ENCODE results near the gene PDZRN3. TPM values are rescaled to one million over a fixed set of nuclear protein-coding genes. Genes with fewer than 3 reads are reported as not detected.

PDZRN3 gene
- total RNA-seq, 2 experiments from 2014 or later, result not detected

DNA sequence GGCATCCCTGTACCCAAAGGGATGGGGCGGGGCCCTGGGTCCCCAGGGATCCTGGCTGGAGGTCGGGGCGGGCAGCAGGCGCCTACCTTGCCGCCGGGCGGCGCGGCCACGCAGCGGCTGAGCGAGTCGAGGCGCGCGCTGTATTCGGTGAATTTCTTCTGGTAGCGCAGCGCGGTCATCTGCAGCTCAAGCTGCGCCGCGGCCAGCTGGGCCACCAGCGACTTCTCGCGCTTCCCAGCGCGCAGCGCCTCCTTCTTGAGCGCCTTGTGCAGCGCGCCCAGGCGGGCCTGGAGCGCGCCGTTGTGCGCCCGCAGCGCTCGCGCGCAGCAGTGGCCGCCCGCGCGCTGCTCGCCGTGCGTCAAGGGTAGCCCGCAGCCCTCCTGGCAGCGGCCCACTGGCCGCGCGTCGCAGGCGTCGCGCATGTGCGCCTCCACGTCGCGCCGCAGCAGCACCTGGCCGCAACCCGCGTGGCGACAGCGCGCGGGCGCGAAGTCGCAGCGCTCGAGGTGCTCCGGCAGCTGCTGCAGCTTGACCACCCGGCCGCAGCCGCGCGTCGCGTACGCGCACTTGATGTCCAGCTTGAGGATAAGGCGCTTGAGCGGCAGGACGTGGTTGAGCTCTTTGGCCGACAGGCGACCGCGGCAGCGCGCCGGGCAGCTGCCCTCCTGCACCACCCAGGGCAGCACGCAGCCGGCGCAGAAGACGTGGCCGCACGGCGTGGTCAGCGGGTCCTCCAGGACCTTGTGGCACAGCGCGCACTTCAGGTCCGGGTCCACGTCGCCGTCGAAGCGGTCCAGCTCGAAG lies 522 bp downstream of the PDZRN3 start:
- ChIA-PET CTCF (no interaction called here), POLR2A (no interaction called here)

DNA sequence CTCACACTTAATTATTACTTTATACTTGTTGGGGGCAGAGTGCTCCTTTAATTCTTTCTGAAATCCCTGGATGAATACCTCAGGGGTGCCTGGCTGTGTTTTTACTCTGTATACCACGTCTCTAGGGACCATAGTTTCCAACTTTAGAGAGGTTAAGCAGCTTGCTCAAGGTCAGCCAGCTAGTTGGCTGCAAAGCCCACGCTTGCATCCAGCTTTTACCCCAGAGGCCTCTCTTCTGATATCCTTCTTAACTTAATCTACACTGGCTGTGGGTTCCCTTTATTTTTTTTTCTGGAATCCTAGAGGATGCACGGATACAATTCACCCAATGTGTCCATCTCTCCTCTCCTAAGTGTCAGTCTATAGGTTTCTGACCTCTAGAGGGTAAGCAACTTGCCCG lies 1.4 kb downstream of the PDZRN3 start:
- ChIA-PET CTCF (no interaction called here), POLR2A (no interaction called here)

DNA sequence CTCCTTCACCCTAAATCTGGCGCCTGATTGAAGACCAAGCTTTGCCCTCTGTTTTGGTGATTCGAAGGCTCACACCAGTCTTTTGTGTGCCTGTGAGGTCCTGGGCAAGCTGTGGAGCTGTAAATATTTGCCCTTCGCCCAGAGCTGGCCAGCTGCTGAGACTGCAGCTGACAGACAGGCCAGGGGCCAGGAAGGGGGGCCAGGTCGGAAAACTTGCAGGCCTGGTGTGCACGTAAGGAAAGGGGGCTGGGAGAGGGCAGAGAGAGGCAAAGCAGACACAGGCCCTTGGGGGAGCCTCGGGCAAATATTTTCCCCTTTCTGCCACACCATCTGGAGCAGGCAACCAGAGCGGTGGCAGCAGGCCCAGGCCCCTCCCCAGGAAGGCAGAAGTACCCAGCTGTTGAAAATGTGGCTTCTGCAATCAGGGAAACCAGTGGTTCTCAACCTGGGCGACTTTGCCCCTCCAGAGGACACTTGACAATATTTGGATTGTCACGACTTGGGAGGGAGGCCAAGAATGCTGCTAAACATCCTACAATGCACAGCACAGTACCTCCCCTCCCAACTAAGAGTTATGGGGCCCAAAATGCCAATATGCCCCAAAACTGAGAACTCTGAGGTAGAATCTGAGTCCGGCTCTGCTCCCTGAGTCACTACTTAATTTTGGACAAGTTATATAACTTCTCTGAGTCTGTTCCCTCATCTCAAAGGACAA lies 2.5 kb downstream of the PDZRN3 start:
- ChIA-PET CTCF (no interaction called here), POLR2A (no interaction called here)

- CTCF ChIA-PET, result no interaction called here
- POLR2A ChIA-PET, result no interaction called here
Measured at GRCh38 chr3:73621388-73621787, 3.4 kb downstream of the PDZRN3 start.

GRCh38 chr3:73618461-73618860 lies 6.3 kb downstream of the PDZRN3 start:
- POLR2A ChIA-PET, result no interaction called here
- CTCF ChIA-PET, result interaction anchor here (1.1 kb wide), 1 partner anchor 11 kb away, joined by 3 read pairs; no protein-coding TSS in a partner anchor

DNA sequence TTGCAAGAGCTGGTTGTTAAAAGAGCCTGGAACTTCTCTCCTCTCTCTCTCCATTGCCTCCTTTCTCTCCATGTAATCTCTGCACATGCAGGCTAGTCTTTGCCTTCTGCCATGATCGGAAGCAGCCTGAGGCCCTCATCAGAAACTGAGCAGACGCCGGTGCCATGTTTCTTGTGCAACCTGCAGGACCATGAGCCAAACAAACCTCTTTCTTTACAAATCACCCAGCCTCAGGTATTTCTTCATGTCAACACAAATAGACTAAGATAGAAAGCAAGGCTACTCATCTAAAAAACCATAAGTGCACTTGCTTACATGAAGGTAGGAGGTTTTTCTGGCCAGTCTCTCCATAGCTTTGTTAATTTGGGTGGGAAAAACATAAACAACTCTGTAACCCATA lies 8.7 kb downstream of the PDZRN3 start:
- ChIA-PET POLR2A (no interaction called here), CTCF (no interaction called here)

DNA sequence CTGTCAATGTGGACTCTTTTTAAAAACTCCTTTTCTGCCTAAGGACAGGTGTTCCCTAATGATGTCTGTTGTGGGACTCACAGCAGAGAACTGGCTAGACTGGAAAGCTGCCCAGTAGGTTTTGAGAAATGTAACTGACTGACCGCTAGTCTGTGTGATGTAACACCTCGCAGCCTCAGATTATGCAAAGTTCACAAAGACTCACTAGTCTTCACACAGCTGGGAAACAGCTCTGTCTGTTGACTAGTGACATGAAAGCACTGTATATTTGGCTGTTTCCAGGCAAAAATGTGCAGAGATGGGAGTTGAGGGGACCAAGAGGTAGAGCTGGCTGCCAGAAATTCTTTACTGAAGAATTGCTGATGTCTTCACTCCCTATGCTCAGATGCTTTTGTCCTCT lies 10.3 kb downstream of the PDZRN3 start:
- CTCF ChIA-PET, result no interaction called here
- POLR2A ChIA-PET, result no interaction called here

GRCh38 chr3:73611176-73611575 lies 13.6 kb downstream of the PDZRN3 start:
- CTCF ChIA-PET, result no interaction called here
- POLR2A ChIA-PET, result no interaction called here

DNA sequence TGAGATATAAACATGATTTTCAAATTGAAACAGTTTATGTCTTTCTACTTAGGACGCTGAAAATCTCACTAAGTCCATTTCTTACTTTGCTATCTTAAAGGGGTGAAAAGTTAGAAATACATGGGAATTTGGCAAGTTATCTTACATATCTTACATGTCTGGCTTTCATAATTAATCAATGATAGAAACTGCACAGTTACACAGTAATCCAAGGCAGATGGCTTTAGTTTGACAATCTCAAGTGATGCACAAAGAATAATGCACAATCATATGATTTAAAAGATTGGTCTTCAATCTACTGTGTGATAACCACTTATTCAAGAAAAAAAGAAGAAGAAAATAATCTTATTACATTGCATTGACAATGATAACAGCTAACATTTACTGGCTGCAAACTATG lies 14.2 kb downstream of the PDZRN3 start:
- POLR2A ChIA-PET, result no interaction called here
- CTCF ChIA-PET, result no interaction called here

DNA sequence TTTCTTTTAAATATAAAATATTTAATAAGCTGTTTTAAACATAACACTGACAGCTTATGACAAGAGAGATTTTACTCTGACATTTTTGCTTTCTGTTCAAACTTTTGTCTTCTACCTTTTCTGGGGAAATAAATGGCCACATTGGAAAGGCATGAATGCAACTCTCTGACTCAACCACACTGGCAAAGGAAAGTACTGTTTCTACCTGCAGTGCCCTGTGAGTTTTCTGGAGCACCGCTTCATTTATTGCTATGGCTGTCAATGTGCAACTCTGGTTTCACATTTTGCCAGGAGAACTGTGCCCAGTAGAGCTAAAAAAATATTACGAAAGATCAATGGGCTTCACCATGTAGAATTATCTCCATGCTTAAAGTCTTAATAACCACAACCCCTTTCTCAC lies 15.1 kb downstream of the PDZRN3 start:
- CTCF ChIA-PET, result no interaction called here

GRCh38 chr3:73609315-73609641 lies 15.5 kb downstream of the PDZRN3 start:
- CTCF ChIA-PET, result no interaction called here
- POLR2A ChIA-PET, result no interaction called here

More for the DNA sequence above, 15.1 kb downstream of the PDZRN3 start:
- POLR2A ChIA-PET, result no interaction called here

GRCh38 chr3:73608456-73609314 lies 16.1 kb downstream of the PDZRN3 start:
- ChIA-PET POLR2A (no interaction called here), CTCF (no interaction called here)

- POLR2A ChIA-PET, result no interaction called here
Measured at GRCh38 chr3:73605861-73606260, 18.9 kb downstream of the PDZRN3 start.

DNA sequence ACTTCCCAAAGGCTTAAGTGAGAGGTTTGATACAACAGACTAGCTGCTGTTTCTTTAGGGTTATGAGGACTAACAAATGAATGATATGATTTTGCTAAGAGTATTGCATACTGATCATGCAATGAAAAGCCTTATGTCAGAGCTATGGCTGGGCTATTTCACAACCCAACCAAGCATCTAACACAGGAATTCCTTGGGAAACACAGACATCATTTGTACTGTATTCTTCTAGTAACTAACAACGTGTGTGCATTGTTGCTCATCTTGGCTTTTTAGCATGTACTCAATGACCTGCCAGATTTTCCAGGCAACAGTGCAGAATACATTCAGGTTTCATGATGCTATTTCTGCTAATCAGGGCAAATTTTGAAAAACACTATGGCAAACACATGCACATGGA lies 19.3 kb downstream of the PDZRN3 start:
- CTCF ChIA-PET, result no interaction called here
- POLR2A ChIA-PET, result no interaction called here

More at GRCh38 chr3:73605861-73606260, 18.9 kb downstream of the PDZRN3 start:
- CTCF ChIA-PET, result no interaction called here

DNA sequence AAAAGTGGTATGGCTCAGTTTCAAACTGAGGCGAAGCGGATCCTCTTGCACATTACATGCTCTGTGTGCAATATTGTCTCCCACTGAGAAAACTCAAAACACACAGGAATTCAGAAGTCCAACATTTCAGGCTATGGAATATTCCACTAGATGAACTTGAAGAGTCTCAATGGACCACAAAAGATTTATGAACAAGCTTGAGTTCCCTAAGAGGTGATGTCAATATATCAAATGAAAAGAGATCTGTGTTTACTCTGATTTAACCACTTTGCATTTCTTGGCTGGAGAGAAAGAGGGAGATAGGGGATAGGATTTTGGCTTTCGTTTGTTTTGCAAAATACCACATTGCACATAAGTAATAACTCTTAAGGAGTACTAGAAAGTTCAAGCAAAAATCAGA lies 20.3 kb downstream of the PDZRN3 start:
- CTCF ChIA-PET, result no interaction called here
- POLR2A ChIA-PET, result no interaction called here

GRCh38 chr3:73603762-73604171 lies 21.0 kb downstream of the PDZRN3 start:
- ChIA-PET CTCF (no interaction called here), POLR2A (no interaction called here)

- ChIA-PET POLR2A (no interaction called here), CTCF (no interaction called here)
Measured at GRCh38 chr3:73602170-73602569, 22.6 kb downstream of the PDZRN3 start.

DNA sequence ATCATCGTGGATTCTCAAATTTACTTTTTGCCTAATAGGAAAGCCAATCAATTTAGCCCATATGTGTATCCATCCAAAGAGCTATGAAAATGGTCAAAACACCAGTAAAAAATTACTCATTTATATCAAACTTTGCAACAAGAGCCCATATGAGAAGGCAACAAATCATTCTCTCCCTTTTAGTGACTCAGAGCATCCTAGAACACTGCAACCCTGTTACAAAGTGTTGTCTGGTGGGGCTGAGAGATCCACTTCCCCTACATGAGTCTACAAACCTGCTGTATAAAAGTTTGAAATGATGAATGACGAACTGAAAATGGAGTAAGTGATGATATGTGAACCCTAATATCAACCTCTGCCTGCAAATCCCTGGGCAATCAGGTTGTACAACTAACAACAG lies 23.3 kb downstream of the PDZRN3 start:
- CTCF ChIA-PET, result no interaction called here
- POLR2A ChIA-PET, result no interaction called here

DNA sequence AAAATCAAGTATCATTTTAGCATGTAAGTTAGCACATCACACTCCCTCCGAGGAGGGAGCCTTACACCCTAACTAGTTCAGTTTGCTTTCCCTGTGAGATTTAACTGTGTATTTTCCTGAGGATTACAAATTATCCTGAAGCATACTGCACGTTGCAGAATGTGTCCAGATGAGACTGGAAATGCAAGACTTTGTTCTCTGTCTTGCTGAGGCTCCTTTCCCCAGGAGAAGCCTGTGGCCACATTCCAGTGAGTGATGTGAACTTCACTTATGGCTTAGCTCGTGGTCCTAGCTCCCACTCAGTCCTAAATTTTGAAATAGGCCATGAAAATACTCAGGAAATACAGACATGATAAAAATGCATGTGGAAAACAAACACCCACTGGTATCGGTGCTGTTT lies 23.7 kb downstream of the PDZRN3 start:
- ChIA-PET CTCF (no interaction called here), POLR2A (no interaction called here)

DNA sequence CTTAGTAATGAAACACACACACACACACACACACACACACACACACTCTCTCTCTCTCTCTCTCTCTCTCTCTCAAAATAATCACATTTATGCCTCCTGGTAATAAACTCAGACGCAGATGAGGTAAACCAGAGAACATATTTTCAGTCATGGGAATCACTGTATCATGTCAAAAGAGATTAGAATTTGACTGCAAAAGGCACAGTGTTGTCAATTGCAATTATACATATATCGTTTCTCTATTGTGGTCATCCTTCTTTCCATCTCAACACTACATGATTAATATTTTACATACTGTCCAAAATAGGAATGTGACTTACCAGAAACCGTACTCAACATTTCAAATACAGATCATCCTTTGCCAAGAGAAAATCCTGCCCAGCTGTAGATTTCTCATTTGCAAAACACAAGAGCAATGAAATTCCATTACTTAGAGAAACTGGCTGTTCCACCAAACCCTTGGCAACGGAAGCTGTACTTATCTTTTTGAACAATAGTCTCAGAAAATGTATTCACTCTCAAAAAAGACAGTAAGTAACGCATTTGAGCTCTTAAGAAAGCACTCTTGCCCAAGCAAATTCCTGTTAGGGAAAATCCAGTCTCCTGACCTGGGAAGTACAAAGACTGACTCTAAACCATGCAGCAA lies 24.3 kb downstream of the PDZRN3 start:
- ChIA-PET POLR2A (no interaction called here), CTCF (no interaction called here)

GRCh38 chr3:73599605-73600004 lies 25.1 kb downstream of the PDZRN3 start:
- ChIA-PET POLR2A (no interaction called here), CTCF (no interaction called here)
